KMS-11 (cell line): ENCODE data around the gene RIPOR1.

Source experiments
- H2AFZ ChIP-seq: fragments of 200-600 bp; sonication (generic); 2 replicates; pipeline ENCODE4 v1.6.1; 2016; ENCODE audit warnings: antibody characterized with exemption, mixed run types, low read depth
- H3K27ac ChIP-seq: fragments of 200-600 bp; sonication (generic); 2 replicates; pipeline ENCODE4 v1.6.1; 2016; ENCODE audit warnings: mild to moderate bottlenecking, mixed run types
- H3K27me3 ChIP-seq: fragments of 200-600 bp; sonication (generic); 2 replicates; pipeline ENCODE4 v1.6.1; 2017; ENCODE audit warnings: mild to moderate bottlenecking, low read depth, mixed run types, moderate library complexity; ENCODE audit not compliant: insufficient read depth
- H3K36me3 ChIP-seq: fragments of 200-600 bp; sonication (generic); 2 replicates; pipeline ENCODE4 v1.6.1; 2017; ENCODE audit warnings: mild to moderate bottlenecking, mixed run types; ENCODE audit not compliant: insufficient read depth
- H3K4me1 ChIP-seq: fragments of 200-600 bp; sonication (generic); 2 replicates; pipeline ENCODE4 v1.6.1; 2016; ENCODE audit warnings: mild to moderate bottlenecking, low read depth, mixed run types; ENCODE audit not compliant: poor library complexity, severe bottlenecking
- H3K4me2 ChIP-seq: fragments of 200-600 bp; sonication (generic); 2 replicates; pipeline ENCODE4 v1.7.0; 2016; ENCODE audit warnings: mild to moderate bottlenecking, mixed run types
- H3K4me3 ChIP-seq: fragments of 200-600 bp; sonication (generic); IDR thresholded peaks from 2 replicates; pipeline ENCODE4 v1.6.1; 2017; ENCODE audit warnings: low read depth, low read length, mixed read lengths; ENCODE audit not compliant: insufficient read depth
- H3K79me2 ChIP-seq: fragments of 200-600 bp; sonication (generic); 2 replicates; pipeline ENCODE4 v1.6.1; 2016; ENCODE audit warnings: low read depth, mixed run types; ENCODE audit not compliant: insufficient read depth
- H3K9ac ChIP-seq: fragments of 200-600 bp; sonication (generic); 2 replicates; pipeline ENCODE4 v1.6.1; 2016; ENCODE audit warnings: mild to moderate bottlenecking, mixed run types
- H4K20me1 ChIP-seq: fragments of 200-600 bp; sonication (generic); 2 replicates; pipeline ENCODE4 v1.6.1; 2016; ENCODE audit warnings: mild to moderate bottlenecking, mixed run types; ENCODE audit not compliant: insufficient read depth
- TF ChIP-seq, protein P1 (sequence below): fragments of 200-600 bp; sonication (generic); conservative IDR thresholded peaks from 2 replicates; pipeline ENCODE4 v1.6.1; 2017; ENCODE audit warnings: low read depth, mild to moderate bottlenecking, antibody characterized with exemption, low read length, moderate library complexity, mixed read lengths

RIPOR1 gene

GRCh38 chr16:67538666-67539101 is 10.1 kb downstream of the RIPOR1 start:
- Histone ChIP-seq H3K27ac (no peak overlapping the region), H3K9ac (no peak overlapping the region), H3K36me3 (no peaks in the 10 kb centered on the region), H3K27me3 (no peaks in the 10 kb centered on the region), H3K4me1 (peaks cover 22% of the 10 kb centered on the region), H3K4me2 (no peak overlapping the region), H2AFZ (no peak overlapping the region), H3K4me3 (no peak overlapping the region), H4K20me1 (no peaks in the 10 kb centered on the region), H3K79me2 (no peaks in the 10 kb centered on the region)
- TF ChIP-seq, protein P1, sequence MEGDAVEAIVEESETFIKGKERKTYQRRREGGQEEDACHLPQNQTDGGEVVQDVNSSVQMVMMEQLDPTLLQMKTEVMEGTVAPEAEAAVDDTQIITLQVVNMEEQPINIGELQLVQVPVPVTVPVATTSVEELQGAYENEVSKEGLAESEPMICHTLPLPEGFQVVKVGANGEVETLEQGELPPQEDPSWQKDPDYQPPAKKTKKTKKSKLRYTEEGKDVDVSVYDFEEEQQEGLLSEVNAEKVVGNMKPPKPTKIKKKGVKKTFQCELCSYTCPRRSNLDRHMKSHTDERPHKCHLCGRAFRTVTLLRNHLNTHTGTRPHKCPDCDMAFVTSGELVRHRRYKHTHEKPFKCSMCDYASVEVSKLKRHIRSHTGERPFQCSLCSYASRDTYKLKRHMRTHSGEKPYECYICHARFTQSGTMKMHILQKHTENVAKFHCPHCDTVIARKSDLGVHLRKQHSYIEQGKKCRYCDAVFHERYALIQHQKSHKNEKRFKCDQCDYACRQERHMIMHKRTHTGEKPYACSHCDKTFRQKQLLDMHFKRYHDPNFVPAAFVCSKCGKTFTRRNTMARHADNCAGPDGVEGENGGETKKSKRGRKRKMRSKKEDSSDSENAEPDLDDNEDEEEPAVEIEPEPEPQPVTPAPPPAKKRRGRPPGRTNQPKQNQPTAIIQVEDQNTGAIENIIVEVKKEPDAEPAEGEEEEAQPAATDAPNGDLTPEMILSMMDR: no peak

DNA sequence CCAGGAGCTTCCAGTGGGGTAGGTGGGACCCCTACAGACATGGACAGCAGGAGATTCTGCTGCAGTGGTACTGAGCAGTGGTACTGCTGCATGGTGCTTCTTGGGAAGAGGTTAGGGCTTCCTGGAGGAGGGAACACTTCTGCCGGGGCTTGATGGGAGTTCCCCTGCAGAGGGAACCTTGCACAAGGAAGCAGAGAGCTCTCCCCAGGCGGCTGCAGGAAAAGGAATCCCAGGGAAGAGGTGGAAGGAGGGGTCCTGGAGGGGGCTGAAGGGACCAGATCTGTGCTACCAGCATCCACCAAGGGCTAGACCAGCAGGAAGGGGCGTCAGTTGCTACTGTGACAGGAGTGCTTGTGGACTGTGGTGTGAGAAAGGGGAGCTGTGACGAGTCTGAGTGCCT is 10.6 kb downstream of the RIPOR1 start:
- no peak overlapping the region for H3K9ac ChIP-seq
- H4K20me1 ChIP-seq: no peaks in the 10 kb centered on the region
- H3K79me2 ChIP-seq: no peaks in the 10 kb centered on the region
- H3K27me3 ChIP-seq: no peaks in the 10 kb centered on the region
- H3K4me3 ChIP-seq: no peak overlapping the region
- no peak overlapping the region for H3K27ac ChIP-seq
- H3K4me1 ChIP-seq: peaks cover 20% of the 10 kb centered on the region
- TF ChIP-seq, protein P1: no peak
- no peak overlapping the region for H3K4me2 ChIP-seq
- H3K36me3 ChIP-seq: no peaks in the 10 kb centered on the region
- H2AFZ ChIP-seq: no peak overlapping the region

DNA sequence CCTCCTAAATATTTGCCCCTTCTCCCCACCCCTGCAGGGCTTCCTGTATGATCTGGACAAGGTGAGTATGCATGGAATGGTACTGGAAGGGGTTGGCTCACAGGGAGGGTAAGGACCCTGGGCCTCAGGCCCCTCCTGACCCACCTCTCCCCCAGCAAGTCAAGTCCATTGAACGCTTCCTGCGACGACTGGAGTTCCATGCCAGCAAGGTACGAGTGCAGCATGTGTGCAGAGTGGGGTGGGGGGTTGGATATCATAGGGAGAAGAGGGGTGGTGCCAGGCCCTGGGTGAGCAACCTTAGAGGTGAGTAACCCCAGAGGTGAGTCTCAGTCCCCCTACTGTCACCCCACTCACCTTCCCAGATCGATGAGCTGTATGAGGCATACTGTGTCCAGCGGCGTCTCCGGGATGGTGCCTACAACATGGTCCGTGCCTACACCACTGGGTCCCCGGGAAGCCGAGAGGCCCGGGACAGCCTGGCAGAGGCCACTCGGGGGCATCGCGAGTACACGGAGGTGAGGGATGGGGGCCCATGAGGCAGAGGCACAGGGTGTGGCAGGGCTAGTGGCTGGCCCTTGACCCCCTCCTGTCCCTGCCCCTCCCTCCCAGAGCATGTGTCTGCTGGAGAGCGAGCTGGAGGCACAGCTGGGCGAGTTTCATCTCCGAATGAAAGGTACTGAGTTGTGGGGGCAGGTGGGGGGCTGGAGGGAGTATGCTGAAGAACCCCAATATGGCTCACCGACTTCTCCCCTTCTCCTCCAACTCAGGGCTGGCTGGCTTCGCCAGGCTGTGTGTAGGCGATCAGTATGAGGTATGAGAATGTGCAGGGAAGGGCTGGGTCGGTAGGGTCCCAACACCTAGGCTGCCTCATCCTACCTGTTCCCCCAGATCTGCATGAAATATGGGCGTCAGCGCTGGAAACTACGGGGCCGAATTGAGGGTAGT is 11.3 kb downstream of the RIPOR1 start:
- Histone ChIP-seq H2AFZ (no peak overlapping the region), H3K9ac (no peak overlapping the region), H3K4me1 (peaks cover 17% of the 10 kb centered on the region), H3K4me2 (no peak overlapping the region), H3K4me3 (no peak overlapping the region), H3K27me3 (no peaks in the 10 kb centered on the region), H3K27ac (no peak overlapping the region), H4K20me1 (no peaks in the 10 kb centered on the region), H3K79me2 (no peaks in the 10 kb centered on the region), H3K36me3 (no peaks in the 10 kb centered on the region)
- TF ChIP-seq, protein P1: no peak

- H3K4me2 ChIP-seq: no peak overlapping the region
- no peaks in the 10 kb centered on the region for H4K20me1 ChIP-seq
- H3K36me3 ChIP-seq: no peaks in the 10 kb centered on the region
- no peak overlapping the region for H3K9ac ChIP-seq
- H3K4me1 ChIP-seq: peaks cover 17% of the 10 kb centered on the region
- H3K27me3 ChIP-seq: no peaks in the 10 kb centered on the region
- H3K27ac ChIP-seq: no peak overlapping the region
- H2AFZ ChIP-seq: no peak overlapping the region
- H3K4me3 ChIP-seq: no peak overlapping the region
- H3K79me2 ChIP-seq: no peaks in the 10 kb centered on the region
- TF ChIP-seq, protein P1: no peak
Measured at GRCh38 chr16:67540756-67541155, 12.1 kb downstream of the RIPOR1 start.
